ENCODE data around the gene PLAU.
A peak's percentile ranks its signal among the peaks of the same experiment; 100 is the strongest.
"Not testable (repeated sequence)": the region's sequence is repeated elsewhere in the genome, so short reads cannot be mapped to it uniquely, and the experiment has no call there.

The PLAU gene

DNA sequence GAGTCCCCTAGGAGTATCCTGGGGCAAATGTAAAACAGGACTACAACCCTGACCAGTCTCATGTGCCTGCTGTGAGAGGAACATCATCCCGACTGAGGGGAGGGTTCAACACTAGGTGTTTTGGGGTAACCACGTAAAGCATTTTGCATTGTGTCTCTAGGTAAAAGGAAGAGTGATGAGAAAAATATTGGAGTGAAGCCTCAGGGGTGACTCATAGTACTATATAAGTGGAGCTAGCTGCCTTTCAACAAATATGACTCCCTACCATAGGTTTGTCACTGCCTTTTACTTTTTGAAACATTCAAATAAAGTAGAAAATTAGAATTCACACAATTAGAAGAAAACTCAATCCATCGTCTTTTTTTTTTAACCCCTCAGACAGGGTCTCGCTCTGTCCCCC is 34.0 kb upstream of the PLAU start:
- DNase-seq: peak; percentile 48

- no peak for DNase-seq
Observed at GRCh38 chr10:73877533-73878160, 33.3 kb upstream of the PLAU start.

GRCh38 chr10:73878365-73878764 is 32.6 kb upstream of the PLAU start:
- no peak for DNase-seq

DNA sequence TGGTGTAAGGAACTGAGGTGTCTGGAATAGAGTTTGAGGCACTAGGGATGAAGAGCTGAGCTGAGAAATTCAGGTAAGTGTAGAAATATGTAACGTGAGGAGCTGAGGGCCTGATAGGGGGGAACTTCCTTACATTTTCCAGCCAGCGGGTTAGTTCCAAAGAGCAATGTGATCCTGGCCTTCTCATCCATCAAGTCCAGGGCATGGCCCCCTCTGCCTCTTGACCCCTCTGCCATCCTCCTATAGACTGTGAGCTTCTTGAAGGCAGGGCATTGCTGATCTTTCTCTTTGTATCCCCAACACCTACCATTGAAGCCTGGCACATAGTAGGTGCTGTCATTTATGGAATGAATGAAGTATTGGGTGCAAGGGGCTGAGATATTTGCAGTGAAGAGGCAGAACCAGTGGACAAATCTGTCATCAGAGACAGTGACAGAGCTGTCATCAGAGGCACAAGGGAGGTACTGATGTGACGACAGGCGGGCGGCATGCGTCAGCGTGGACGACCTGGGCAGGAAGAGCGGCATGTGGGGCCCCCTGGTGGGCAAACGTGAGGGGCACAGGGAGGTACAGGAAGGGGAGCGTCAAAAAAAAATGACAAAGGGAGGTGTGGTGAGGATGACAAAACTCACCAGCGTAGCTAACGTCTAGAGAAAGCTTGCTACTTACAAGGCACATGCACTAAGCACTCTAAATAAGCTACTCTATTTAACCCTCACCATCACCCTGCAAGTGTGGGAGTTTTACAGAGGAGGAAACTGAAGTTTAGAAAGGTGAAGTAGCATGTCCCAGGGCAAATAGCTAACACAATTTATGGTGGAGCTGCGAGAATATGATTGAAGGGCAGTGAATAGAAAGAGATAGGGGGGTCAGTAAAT is 31.4 kb upstream of the PLAU start:
- DNase-seq: peak; percentile 80

GRCh38 chr10:73881221-73881919 is 29.6 kb upstream of the PLAU start:
- DNase-seq: no peak

DNA sequence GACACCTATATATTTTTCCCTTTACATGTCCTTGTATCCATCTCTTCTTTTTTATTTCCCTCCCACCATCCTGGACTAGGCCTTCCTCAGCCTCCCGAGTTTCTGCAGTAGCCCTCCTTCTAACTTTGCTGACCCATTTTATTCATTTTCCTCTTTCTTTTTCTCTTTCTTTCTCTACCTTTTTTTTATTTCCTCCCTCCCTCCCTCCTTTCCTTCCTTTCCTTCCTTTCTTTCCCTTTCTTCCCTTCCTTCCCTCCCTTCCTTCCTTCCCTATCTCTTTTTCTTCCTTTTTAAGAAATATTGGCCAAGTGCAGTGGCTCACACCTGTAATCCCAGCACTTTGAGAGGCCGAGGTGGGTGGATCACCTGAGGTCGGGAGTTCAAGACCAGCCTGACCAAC is 26.9 kb upstream of the PLAU start:
- no peak for DNase-seq

DNA sequence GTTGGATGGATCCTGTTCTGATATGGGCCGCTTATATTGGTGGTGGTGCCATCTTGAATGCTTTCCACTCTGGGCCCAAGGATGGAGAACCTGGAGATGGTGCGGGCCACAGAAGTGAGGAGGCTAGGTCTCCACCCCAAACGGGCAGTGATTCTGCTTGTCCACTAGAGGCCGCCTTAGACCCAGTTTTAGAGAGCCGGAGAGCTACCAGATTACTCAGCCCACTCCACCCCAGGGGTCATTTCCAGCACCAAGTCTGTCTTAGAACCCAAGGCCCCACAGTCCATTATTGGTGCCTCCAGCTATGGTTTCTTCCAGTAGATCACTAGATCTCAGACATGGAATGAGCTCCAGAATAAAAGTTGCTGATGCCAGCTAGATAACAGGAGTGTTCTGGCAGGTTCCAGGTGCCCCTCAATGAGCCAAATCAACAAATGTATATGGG is 24.8 kb upstream of the PLAU start:
- DNase-seq: peak; percentile 78

GRCh38 chr10:73886661-73887293 is 24.2 kb upstream of the PLAU start:
- no peak for DNase-seq

DNA sequence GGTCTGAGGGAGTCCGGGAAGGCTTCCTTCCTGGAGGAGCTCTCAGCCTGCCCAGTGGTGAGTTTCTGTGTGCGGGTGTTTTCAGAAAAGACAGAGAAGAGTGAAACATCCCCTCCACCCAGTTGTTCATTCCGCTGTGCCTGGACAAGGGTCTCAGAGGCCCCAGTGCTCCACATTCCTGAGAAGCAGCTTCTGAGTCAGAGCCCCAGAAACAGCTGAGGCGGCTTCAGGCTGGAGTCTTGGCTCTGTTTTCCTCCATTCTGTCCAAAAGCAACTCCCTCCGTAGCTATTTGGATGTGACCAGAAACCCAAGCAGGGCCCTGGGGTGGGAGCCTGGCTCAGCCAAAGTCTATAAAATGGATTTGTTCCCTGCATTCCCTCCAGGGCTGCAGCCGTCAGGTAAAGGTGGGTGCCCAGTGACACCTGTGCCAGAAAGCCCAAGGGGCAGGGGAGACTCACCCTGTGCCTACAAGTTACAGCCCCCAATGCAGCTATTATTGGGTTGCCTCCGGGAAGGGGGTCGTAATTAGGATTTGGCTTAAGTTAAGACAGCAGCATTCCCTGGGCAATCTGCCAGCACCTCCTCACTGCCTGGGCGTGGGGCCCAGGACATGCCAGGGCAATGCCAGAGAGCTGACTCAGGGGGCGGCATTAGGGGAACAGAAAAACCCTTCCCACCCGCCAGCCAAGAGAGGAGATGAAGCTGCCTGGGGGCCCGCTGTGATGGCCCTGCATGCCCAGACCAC is 23.5 kb upstream of the PLAU start:
- peak; percentile 94 for DNase-seq

- DNase-seq: no peak
Observed at GRCh38 chr10:73888514-73888913, 22.4 kb upstream of the PLAU start.

- peak; percentile 83 for DNase-seq
Observed at GRCh38 chr10:73889014-73889413, 21.9 kb upstream of the PLAU start.

DNA sequence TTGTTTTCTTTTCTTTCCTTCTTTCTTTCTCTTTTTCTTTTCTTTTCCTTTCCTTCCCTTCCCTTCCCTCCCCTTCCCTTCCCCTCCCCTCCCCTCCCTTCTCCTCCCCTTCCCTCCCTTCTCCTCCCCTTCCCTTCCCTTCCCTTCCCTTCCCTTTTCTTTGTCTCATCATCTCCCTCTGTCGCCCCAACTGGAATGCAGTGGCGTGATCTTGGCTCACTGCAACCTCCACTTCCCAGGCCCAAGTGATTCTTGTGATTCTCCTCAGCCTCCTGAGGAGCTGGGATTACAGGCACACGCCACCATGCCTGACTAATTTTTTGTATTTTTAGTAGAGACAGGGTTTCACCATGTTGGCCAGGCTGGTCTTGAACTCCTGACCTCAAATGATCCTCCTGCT is 21.5 kb upstream of the PLAU start:
- not testable (repeated sequence) for DNase-seq

DNA sequence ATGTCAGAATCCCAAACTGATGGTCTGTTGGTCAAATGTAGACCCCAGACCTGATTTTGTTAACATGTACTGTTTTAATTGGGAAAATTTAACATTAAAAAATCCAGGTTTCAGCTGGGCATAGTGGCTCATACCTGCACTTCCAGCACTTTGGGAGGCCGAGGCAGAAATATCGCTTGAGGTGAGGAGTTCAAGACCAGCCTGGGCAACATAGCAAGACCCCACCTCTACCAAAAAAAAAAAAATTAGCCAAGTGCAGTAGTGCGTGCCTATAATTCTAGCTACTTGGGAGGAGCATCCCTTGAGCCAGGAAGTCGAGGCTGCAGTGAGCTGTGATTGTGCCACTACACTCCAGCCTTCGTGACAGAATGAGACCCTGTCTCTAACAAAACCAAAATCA is 20.7 kb upstream of the PLAU start:
- no peak for DNase-seq

DNA sequence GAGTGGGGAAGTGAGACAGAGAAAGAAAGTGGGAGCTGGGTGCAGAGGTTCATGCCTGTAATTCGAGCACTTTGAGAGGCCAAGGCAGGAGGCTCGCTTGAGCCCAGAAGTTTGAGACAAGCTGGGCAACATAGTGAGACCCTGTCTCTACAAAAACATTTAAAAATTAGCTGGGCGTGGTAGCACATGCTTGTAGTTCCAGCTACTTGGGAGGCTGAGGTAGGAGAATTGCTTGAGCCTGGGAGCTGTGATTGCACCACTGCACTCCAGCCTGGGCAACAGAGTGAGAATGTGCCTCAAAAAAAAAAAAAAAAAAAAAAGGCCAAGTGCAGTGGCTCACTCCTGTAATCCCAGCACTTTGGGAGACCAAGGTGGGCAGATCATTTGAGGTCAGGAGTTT is 20.1 kb upstream of the PLAU start:
- DNase-seq: not testable (repeated sequence)

DNA sequence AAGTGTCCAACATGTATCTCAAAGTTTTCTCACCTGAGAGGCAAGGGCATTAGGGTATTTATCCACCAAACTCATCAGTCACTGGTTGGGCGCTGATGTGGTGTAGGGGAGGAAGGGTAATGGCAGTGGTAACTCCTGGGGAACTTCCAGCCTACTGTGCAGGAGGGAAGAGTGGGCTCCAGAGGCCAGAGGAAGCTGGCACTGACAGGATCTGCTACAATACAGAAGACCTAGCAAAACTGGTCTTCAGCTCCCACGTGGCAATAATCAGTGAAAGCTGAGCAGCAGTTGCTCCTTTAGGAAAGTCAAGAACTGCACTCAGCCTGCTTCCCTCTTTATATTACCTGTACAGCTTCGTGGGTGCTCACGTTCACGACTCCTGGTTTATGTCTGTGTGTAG is 19.4 kb upstream of the PLAU start:
- DNase-seq: no peak

GRCh38 chr10:73892310-73893030 is 18.5 kb upstream of the PLAU start:
- DNase-seq: peak; percentile 71

DNA sequence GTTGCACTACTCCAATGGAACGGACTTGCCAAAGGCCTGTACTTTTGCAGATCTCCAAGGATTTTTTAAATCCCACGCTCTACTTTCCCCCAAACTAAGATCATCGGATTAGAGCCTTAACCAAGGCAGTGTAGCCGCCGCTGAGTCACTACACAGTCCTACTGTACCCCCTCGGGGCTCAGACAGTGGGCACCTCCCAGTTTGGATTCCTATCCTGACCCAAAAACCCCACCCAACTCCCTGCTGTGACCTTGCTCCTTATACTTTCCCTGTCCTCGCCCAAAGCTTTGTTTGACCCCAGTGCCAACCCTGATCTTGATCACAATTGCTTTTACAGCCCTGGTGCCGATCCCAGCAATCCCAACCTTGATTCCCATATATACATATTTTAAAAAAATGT is 17.5 kb upstream of the PLAU start:
- DNase-seq: no peak

DNA sequence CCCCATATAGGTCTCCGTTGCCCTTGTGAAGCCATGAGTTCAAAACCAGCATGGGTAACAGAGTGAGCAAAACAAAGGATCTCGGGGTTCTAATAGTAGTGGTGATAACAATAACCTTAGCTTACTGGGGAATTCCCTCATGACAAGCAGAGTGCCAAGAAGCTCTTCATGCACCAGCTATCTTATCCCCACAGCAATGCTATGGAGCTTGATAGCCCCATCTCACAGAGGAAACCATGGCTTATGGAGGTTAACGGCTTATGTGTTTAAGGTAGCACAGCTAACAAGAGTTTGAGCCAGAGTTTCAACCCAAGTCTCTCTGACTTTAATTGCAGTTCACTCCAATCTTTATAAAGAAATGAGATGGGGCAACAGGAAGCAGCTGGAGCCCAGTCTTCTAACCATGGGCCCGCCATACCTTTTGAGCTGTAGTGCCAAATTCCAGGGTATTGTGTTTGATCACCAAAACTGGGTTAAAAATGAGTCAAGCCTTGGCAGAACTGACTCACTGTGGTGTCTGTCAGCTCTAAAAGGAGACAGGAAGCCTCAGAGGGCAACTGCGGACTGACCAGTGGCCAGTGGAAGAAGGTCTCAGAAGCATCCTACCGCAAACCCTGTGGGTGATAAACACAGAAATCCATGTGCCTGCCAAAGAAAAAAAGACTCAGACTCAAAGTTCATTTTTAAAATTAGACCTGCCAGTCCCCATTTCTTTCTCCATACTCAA is 16.5 kb upstream of the PLAU start:
- no peak for DNase-seq

DNA sequence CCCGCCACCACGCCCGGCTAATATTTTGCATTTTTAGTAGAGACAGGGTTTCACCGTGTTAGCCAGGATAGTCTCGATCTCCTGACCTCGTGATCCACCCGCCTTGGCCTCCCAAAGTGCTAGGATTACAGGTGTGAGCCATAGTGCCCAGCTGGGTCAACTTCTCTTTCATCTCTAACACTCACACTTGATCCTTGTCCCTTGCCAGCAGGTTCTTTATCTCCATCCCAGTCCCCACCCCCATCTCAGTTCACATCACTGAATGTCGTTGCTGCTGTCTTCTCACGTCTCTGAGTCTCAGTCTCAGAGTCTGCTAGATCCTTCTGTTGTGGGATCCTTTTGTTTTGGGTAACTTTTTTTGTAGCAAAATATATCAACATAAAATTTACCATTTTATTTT is 15.6 kb upstream of the PLAU start:
- not testable (repeated sequence) for DNase-seq

DNA sequence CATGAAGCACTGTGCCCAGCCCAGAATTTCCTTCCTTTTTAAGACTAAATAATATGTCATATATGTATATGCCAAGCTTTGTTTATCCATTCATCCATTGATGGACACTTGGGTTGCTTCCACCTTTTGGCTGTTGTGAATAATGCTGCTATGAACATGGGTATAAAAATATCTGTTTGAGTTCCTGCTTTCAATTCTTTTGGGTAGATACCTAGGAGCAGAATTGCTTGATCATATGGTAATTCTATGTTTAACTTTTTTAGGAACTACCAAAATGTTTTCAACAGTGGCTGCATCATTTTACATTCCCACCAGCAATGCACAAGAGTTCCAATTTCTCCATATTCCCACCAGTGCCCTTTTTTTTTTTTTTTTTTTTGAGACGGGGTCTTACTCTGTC is 13.2 kb upstream of the PLAU start:
- no peak for DNase-seq

DNA sequence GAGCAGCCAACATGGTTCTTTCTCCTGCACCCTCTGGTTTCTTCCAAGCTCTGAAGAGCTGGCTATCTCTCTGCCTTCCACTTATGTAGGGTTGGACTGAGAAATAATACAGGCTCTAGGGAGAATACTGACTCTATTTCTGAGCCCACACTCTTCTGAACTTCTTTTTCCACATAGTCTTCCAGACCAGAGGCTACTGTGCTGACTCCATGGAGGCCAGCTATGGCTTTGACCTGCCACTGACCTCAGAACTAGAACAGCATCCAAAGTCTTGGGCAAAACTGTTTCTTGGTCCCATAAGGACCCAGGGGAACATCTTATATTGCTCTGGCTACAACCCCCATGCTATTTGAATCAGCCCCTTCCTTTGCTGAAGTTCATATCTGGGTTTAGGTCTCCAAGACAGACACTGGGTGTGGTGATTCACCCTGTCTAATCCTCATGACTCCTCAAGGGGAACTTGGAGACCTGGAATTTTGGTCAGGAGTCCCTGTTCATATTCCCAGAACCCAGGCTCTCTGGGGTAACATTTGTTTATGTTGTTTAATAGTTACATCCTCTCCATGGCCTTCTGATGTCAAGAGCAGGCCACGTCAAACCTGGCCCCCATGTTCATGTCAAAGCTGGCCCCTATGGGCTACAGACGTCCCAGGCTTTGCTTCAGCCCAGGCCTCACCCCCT is 12.1 kb upstream of the PLAU start:
- no peak for DNase-seq

Data from fibroblast of skin of right quadriceps (primary cell).